ENCODE results near the gene NTM. TPM values are rescaled to one million over a fixed set of nuclear protein-coding genes. Genes with fewer than 3 reads are reported as not detected.

The NTM gene
- polyA plus RNA-seq, 1 donor from 2014 or later, result 39.4 TPM

- Histone ChIP-seq H3K4me3 (ENCODE audit: low read length) (no peak overlapping the region), H3K9ac (ENCODE audit: low read length) (no peak overlapping the region), H3F3A (ENCODE audit: insufficient read depth, low read length, poor library complexity, severe bottlenecking) (no peaks in the 10 kb centered on the region), H3K27me3 (ENCODE audit: insufficient read depth, low read depth, low read length) (no peaks in the 10 kb centered on the region), H3K9me3 (ENCODE audit: low read length) (no peaks in the 10 kb centered on the region), H3K9me2 (ENCODE audit: insufficient read depth, low read length) (no peaks in the 10 kb centered on the region), H3K27ac (ENCODE audit: low read length) (no peak overlapping the region), H3K36me3 (ENCODE audit: insufficient read depth, low read length) (no peaks in the 10 kb centered on the region), H3K79me2 (replicated peaks; ENCODE audit: insufficient read depth, low read length) (no peaks in the 10 kb centered on the region), H4K20me1 (ENCODE audit: insufficient read depth) (no peaks in the 10 kb centered on the region), H2AFZ (ENCODE audit: low read depth, low read length) (no peak overlapping the region), H3K4me2 (ENCODE audit: low read length) (no peak overlapping the region)
- TF ChIP-seq POLR2AphosphoS5 (IDR thresholded peaks at IDR 0.05), result no peak
- TF ChIP-seq TAF1 (IDR thresholded peaks at IDR 0.05; ENCODE audit: low read depth), result no peak
- TF ChIP-seq CTCF (IDR thresholded peaks at IDR 0.05; ENCODE audit: poor library complexity, severe bottlenecking), result no peak
- no peak for TF ChIP-seq REST (IDR thresholded peaks at IDR 0.05; ENCODE audit: borderline replicate concordance)
- TF ChIP-seq RAD21 (conservative IDR thresholded peaks at IDR 0.05), result no peak
- no peak for TF ChIP-seq EP300 (conservative IDR thresholded peaks at IDR 0.05; ENCODE audit: poor library complexity, severe bottlenecking)
- TF ChIP-seq EZH2 (IDR thresholded peaks at IDR 0.05; ENCODE audit: borderline replicate concordance, insufficient read depth, low read length, poor library complexity, severe bottlenecking), result no peak
- TF ChIP-seq SMC3 (conservative IDR thresholded peaks at IDR 0.05; ENCODE audit: poor library complexity), result no peak
- no peak for TF ChIP-seq MXI1 (conservative IDR thresholded peaks at IDR 0.05; ENCODE audit: poor library complexity, severe bottlenecking)
Measured at GRCh38 chr11:131658414-131658813, 288.0 kb downstream of the NTM start.

- H3K4me2 ChIP-seq (ENCODE audit: low read length), result no peak overlapping the region
- no peaks in the 10 kb centered on the region for H3K27me3 ChIP-seq (ENCODE audit: insufficient read depth, low read depth, low read length)
- no peak overlapping the region for H3K9ac ChIP-seq (ENCODE audit: low read length)
- no peaks in the 10 kb centered on the region for H3K36me3 ChIP-seq (ENCODE audit: insufficient read depth, low read length)
- no peaks in the 10 kb centered on the region for H3K9me2 ChIP-seq (ENCODE audit: insufficient read depth, low read length)
- no peaks in the 10 kb centered on the region for H4K20me1 ChIP-seq (ENCODE audit: insufficient read depth)
- TF ChIP-seq RAD21 (conservative IDR thresholded peaks at IDR 0.05) (no peak), POLR2AphosphoS5 (IDR thresholded peaks at IDR 0.05) (no peak), REST (IDR thresholded peaks at IDR 0.05; ENCODE audit: borderline replicate concordance) (no peak), MXI1 (conservative IDR thresholded peaks at IDR 0.05; ENCODE audit: poor library complexity, severe bottlenecking) (no peak), TAF1 (IDR thresholded peaks at IDR 0.05; ENCODE audit: low read depth) (no peak), CTCF (IDR thresholded peaks at IDR 0.05; ENCODE audit: poor library complexity, severe bottlenecking) (no peak), SMC3 (conservative IDR thresholded peaks at IDR 0.05; ENCODE audit: poor library complexity) (no peak), EZH2 (IDR thresholded peaks at IDR 0.05; ENCODE audit: borderline replicate concordance, insufficient read depth, low read length, poor library complexity, severe bottlenecking) (no peak)
- no peaks in the 10 kb centered on the region for H3K79me2 ChIP-seq (replicated peaks; ENCODE audit: insufficient read depth, low read length)
- H2AFZ ChIP-seq (ENCODE audit: low read depth, low read length), result no peak overlapping the region
- H3K9me3 ChIP-seq (ENCODE audit: low read length), result no peaks in the 10 kb centered on the region
- H3K4me3 ChIP-seq (ENCODE audit: low read length), result no peak overlapping the region
- H3F3A ChIP-seq (ENCODE audit: insufficient read depth, low read length, poor library complexity, severe bottlenecking), result no peaks in the 10 kb centered on the region
- H3K27ac ChIP-seq (ENCODE audit: low read length), result no peak overlapping the region
Measured at GRCh38 chr11:131658952-131659351, 288.5 kb downstream of the NTM start.

Data from neural cell (in vitro differentiated cells).